KBM-7 (cell line): Measurements from ENCODE around the gene GUCA2A.
"Not testable (repeated sequence)": the region's sequence is repeated elsewhere in the genome, so short reads cannot be mapped to it uniquely, and the experiment has no call there.

ENCODE experiments used
- DNase-seq: peaks from one replicate; pipeline ENCODE4 v3.0.0-alpha.2; 2015
- in situ Hi-C: fragments of 300-500 bp; cut with MboI; formaldehyde crosslinking; loops from 2 replicates; pipeline ENCODE4 v1.14.3; 2020; ENCODE audit warnings: low sequenced_read_pairs, low pct_unique_long_range_greater_than_20kb, mixed read lengths

The GUCA2A gene

GRCh38 chr1:42164551-42165420, at the start of gene GUCA2A:
TSS of gene GUCA2A (minus strand) at chr1:42164745. CDS start at chr1:42164712, 33 bp downstream.
- DNase-seq, result no peak
- in situ Hi-C loops, result no loop called here

GRCh38 chr1:42211224-42211623, 46.7 kb upstream of the GUCA2A start:
- no peak for DNase-seq
- in situ Hi-C loops, result no loop called here

GRCh38 chr1:42210421-42211133, 46.0 kb upstream of the GUCA2A start:
- in situ Hi-C loops, result no loop called here
- no peak for DNase-seq

GRCh38 chr1:42209526-42210251, 45.1 kb upstream of the GUCA2A start:
- no peak for DNase-seq
- in situ Hi-C loops, result no loop called here

GRCh38 chr1:42206930-42207329, 42.4 kb upstream of the GUCA2A start:
- DNase-seq, in situ Hi-C loops: not testable (repeated sequence)

GRCh38 chr1:42206164-42206563, 41.6 kb upstream of the GUCA2A start:
- no peak for DNase-seq
- in situ Hi-C loops, result no loop called here

- no peak for DNase-seq
- in situ Hi-C loops, result no loop called here
Measured at GRCh38 chr1:42201986-42202385, 37.4 kb upstream of the GUCA2A start.

GRCh38 chr1:42198251-42198650, 33.7 kb upstream of the GUCA2A start:
- no peak for DNase-seq
- in situ Hi-C loops, result no loop called here

- in situ Hi-C loops, result no loop called here
- no peak for DNase-seq
Measured at GRCh38 chr1:42195841-42196240, 31.3 kb upstream of the GUCA2A start.

- DNase-seq, result peak; percentile 34
- in situ Hi-C loops, result no loop called here
Measured at GRCh38 chr1:42192106-42192505, 27.6 kb upstream of the GUCA2A start.

- DNase-seq, result no peak
- in situ Hi-C loops, result no loop called here
Measured at GRCh38 chr1:42191319-42191718, 26.8 kb upstream of the GUCA2A start.

GRCh38 chr1:42189931-42190853, 25.6 kb upstream of the GUCA2A start:
- DNase-seq, result no peak
- in situ Hi-C loops, result no loop called here

GRCh38 chr1:42186152-42186551, 21.6 kb upstream of the GUCA2A start:
- no peak for DNase-seq
- in situ Hi-C loops, result no loop called here

- in situ Hi-C loops, result no loop called here
Measured at GRCh38 chr1:42184616-42185015, 20.1 kb upstream of the GUCA2A start.

GRCh38 chr1:42183957-42184268, 19.4 kb upstream of the GUCA2A start:
- DNase-seq, result no peak
- in situ Hi-C loops, result no loop called here

More at GRCh38 chr1:42184616-42185015, 20.1 kb upstream of the GUCA2A start:
- no peak for DNase-seq

- in situ Hi-C loops, result no loop called here
- DNase-seq, result no peak
Measured at GRCh38 chr1:42183210-42183956, 18.8 kb upstream of the GUCA2A start.

- no peak for DNase-seq
- in situ Hi-C loops, result no loop called here
Measured at GRCh38 chr1:42181687-42182086, 17.1 kb upstream of the GUCA2A start.

GRCh38 chr1:42179900-42180329, 15.4 kb upstream of the GUCA2A start:
- in situ Hi-C loops, result no loop called here
- DNase-seq, result no peak
